Measurements from ENCODE around the gene CAAP1.

DNA sequence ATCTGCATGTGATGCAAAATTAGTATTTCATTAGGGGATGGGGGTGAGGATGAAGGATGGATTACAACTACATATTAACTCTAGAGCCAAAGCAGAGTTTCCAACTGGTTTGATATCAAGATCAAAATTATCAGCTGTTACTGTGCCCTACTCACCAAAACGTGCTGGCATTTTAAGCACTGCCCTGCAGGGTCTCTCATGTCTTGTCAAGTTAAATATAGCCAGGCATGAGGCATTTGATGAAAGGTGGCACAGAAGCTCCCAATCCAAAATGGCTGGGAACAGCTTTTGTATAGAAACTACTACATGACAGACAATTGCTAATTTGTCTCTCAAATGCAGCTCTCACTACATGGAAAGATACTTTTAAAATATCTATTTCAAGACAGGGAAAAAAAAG lies 27.1 kb upstream of the CAAP1 start:
- TF ChIP-seq, protein P1, sequence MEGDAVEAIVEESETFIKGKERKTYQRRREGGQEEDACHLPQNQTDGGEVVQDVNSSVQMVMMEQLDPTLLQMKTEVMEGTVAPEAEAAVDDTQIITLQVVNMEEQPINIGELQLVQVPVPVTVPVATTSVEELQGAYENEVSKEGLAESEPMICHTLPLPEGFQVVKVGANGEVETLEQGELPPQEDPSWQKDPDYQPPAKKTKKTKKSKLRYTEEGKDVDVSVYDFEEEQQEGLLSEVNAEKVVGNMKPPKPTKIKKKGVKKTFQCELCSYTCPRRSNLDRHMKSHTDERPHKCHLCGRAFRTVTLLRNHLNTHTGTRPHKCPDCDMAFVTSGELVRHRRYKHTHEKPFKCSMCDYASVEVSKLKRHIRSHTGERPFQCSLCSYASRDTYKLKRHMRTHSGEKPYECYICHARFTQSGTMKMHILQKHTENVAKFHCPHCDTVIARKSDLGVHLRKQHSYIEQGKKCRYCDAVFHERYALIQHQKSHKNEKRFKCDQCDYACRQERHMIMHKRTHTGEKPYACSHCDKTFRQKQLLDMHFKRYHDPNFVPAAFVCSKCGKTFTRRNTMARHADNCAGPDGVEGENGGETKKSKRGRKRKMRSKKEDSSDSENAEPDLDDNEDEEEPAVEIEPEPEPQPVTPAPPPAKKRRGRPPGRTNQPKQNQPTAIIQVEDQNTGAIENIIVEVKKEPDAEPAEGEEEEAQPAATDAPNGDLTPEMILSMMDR (IDR thresholded peaks at IDR 0.05; ENCODE audit: low read length), result no peak
- TF ChIP-seq EZH2phosphoT487 (IDR thresholded peaks at IDR 0.05; ENCODE audit: low read length) (no peak), EZH2 (optimal IDR thresholded peaks at IDR 0.05; ENCODE audit: low read depth, low read length) (no peak)
